ENCODE measurements around the gene GRIN1.

GRIN1 gene

GRCh38 chr9:137159105-137160053 lies 20.4 kb downstream of the GRIN1 start:
- Histone ChIP-seq H3F3A (ENCODE audit: low read depth) (no peaks in the 10 kb centered on the region), H4K20me1 (ENCODE audit: insufficient read depth, low read length, poor library complexity, severe bottlenecking) (no peaks in the 10 kb centered on the region), H3K4me3 (ENCODE audit: low read length, poor library complexity, severe bottlenecking) (peak overlapping the region; percentile 55), H2AFZ (ENCODE audit: low read length) (0 out of 2 replicates have a peak overlapping the region, but pooled peaks have one; percentile 3), H3K4me1 (ENCODE audit: insufficient read depth, low read length, poor library complexity, severe bottlenecking) (peaks cover 28% of the 10 kb centered on the region), H3K9ac (ENCODE audit: low read depth, low read length, poor library complexity, severe bottlenecking) (peak overlapping the region; percentile 54), H3K36me3 (ENCODE audit: insufficient read depth, low read length) (no peaks in the 10 kb centered on the region), H3K4me2 (ENCODE audit: low read depth, low read length, poor library complexity, severe bottlenecking) (peak overlapping the region; percentile 84), H3K9me3 (ENCODE audit: insufficient read depth, low read depth, low read length) (no peaks in the 10 kb centered on the region), H3K79me2 (ENCODE audit: insufficient read depth, low read length) (no peaks in the 10 kb centered on the region), H3K9me2 (replicated peaks; ENCODE audit: low read depth, low read length) (no peaks in the 10 kb centered on the region), H3K27me3 (ENCODE audit: insufficient read depth, low read length, poor library complexity, severe bottlenecking) (no peaks in the 10 kb centered on the region)
- TF ChIP-seq CTCF (conservative IDR thresholded peaks at IDR 0.05; ENCODE audit: low read length) = no peak
- no peak for TF ChIP-seq EZH2phosphoT487 (IDR thresholded peaks at IDR 0.05; ENCODE audit: borderline replicate concordance)

GRCh38 chr9:137160054-137160425 lies 21.1 kb downstream of the GRIN1 start:
- Histone ChIP-seq H3K9me2 (replicated peaks; ENCODE audit: low read depth, low read length) (no peaks in the 10 kb centered on the region), H3K4me2 (ENCODE audit: low read depth, low read length, poor library complexity, severe bottlenecking) (peak overlapping the region; percentile 84), H2AFZ (ENCODE audit: low read length) (no peak overlapping the region), H3K4me1 (ENCODE audit: insufficient read depth, low read length, poor library complexity, severe bottlenecking) (peaks cover 28% of the 10 kb centered on the region), H3K79me2 (ENCODE audit: insufficient read depth, low read length) (no peaks in the 10 kb centered on the region), H3K27me3 (ENCODE audit: insufficient read depth, low read length, poor library complexity, severe bottlenecking) (no peaks in the 10 kb centered on the region), H3K9me3 (ENCODE audit: insufficient read depth, low read depth, low read length) (no peaks in the 10 kb centered on the region), H4K20me1 (ENCODE audit: insufficient read depth, low read length, poor library complexity, severe bottlenecking) (no peaks in the 10 kb centered on the region), H3F3A (ENCODE audit: low read depth) (no peaks in the 10 kb centered on the region), H3K9ac (ENCODE audit: low read depth, low read length, poor library complexity, severe bottlenecking) (peak overlapping the region; percentile 54), H3K36me3 (ENCODE audit: insufficient read depth, low read length) (no peaks in the 10 kb centered on the region), H3K4me3 (ENCODE audit: low read length, poor library complexity, severe bottlenecking) (no peak overlapping the region)
- TF ChIP-seq EZH2phosphoT487 (IDR thresholded peaks at IDR 0.05; ENCODE audit: borderline replicate concordance) = no peak
- no peak for TF ChIP-seq CTCF (conservative IDR thresholded peaks at IDR 0.05; ENCODE audit: low read length)

- H3K4me3 ChIP-seq (ENCODE audit: low read length, poor library complexity, severe bottlenecking) = no peak overlapping the region
- H3K36me3 ChIP-seq (ENCODE audit: insufficient read depth, low read length) = no peaks in the 10 kb centered on the region
- no peaks in the 10 kb centered on the region for H4K20me1 ChIP-seq (ENCODE audit: insufficient read depth, low read length, poor library complexity, severe bottlenecking)
- no peaks in the 10 kb centered on the region for H3K9me2 ChIP-seq (replicated peaks; ENCODE audit: low read depth, low read length)
- H3K4me1 ChIP-seq (ENCODE audit: insufficient read depth, low read length, poor library complexity, severe bottlenecking) = peaks cover 28% of the 10 kb centered on the region
- no peaks in the 10 kb centered on the region for H3K27me3 ChIP-seq (ENCODE audit: insufficient read depth, low read length, poor library complexity, severe bottlenecking)
- H2AFZ ChIP-seq (ENCODE audit: low read length) = no peak overlapping the region
- H3K4me2 ChIP-seq (ENCODE audit: low read depth, low read length, poor library complexity, severe bottlenecking) = no peak overlapping the region
- H3K79me2 ChIP-seq (ENCODE audit: insufficient read depth, low read length) = no peaks in the 10 kb centered on the region
- H3K9me3 ChIP-seq (ENCODE audit: insufficient read depth, low read depth, low read length) = no peaks in the 10 kb centered on the region
- no peak overlapping the region for H3K9ac ChIP-seq (ENCODE audit: low read depth, low read length, poor library complexity, severe bottlenecking)
- H3F3A ChIP-seq (ENCODE audit: low read depth) = no peaks in the 10 kb centered on the region
- TF ChIP-seq EZH2phosphoT487 (IDR thresholded peaks at IDR 0.05; ENCODE audit: borderline replicate concordance) = no peak
- no peak for TF ChIP-seq CTCF (conservative IDR thresholded peaks at IDR 0.05; ENCODE audit: low read length)
Observed at GRCh38 chr9:137160716-137161557, 22.0 kb downstream of the GRIN1 start.
